ENCODE data around the gene DCD.

Gene DCD

DNA sequence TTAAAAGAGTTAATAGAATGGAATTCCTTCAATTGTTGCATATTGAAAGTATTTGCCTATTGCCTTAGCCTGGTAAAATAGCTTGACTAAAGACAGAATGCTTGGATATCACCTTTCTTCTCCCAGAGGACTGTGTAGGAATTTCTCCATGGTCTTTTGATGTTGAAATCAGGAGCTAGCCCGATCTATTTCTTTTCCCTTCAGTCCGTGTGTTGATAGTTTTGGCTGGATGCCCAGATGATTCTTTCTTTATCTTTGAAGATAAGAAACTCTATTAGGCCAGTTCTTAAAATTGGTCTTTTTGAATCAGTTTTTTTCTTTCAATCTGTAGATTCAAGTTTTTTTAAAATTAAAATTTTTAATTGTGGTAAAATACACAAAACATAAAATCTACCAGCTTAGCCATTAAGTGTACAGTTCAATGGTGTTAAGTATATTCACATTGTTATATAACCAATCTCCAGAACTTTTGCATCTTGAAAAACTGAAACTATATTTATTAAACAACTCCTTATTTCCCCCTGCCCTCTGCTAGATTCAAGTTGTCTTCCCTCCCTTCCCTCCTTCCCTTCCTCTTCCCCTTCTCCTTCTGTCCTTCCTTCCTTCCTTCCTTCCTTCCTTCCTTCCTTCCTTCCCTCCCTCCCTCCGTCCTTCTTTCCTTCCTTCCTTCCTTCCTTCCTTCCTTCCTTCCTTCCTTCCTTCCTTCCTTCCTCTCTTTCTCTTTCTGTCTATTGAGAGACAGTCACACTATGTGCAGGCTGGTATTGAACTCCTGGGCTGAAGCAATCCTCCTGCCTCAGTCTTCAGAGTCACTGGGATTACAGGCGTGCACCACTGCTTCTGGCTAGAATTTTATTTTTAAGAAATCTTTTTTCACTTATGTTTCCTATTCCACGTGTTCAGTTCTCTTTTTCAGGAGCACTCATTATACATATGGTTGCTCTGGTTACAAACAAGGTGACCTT is 23.6 kb downstream of the DCD start:
- Histone ChIP-seq H3K9ac (ENCODE audit: low read length) (no peak overlapping the region), H3K4me2 (ENCODE audit: low read length) (no peak overlapping the region), H3K9me3 (ENCODE audit: low read length) (0 out of 2 replicates have a peak, but pooled peaks cover 5% of the 10 kb centered on the region), H4K20me1 (ENCODE audit: insufficient read depth, low read length) (no peaks in the 10 kb centered on the region), H2AFZ (ENCODE audit: low read length) (no peak overlapping the region), H3K4me1 (ENCODE audit: insufficient read depth, low read length, severe bottlenecking) (no peaks in the 10 kb centered on the region), H3K9me2 (ENCODE audit: low read depth, low read length) (no peaks in the 10 kb centered on the region), H3F3A (ENCODE audit: insufficient read depth, low read length) (no peaks in the 10 kb centered on the region), H3K27ac (ENCODE audit: low read depth, low read length, poor library complexity, severe bottlenecking) (no peak overlapping the region), H3K36me3 (ENCODE audit: insufficient read depth, low read length) (no peaks in the 10 kb centered on the region), H3K79me2 (ENCODE audit: insufficient read depth, low read length) (no peaks in the 10 kb centered on the region), H3K27me3 (ENCODE audit: insufficient read depth, low read length) (no peaks in the 10 kb centered on the region), H3K4me3 (ENCODE audit: low read depth, low read length, poor library complexity, severe bottlenecking) (no peak overlapping the region)
- TF ChIP-seq EZH2 (IDR thresholded peaks at IDR 0.05; ENCODE audit: borderline replicate concordance, low read length): no peak
- TF ChIP-seq, protein P1, sequence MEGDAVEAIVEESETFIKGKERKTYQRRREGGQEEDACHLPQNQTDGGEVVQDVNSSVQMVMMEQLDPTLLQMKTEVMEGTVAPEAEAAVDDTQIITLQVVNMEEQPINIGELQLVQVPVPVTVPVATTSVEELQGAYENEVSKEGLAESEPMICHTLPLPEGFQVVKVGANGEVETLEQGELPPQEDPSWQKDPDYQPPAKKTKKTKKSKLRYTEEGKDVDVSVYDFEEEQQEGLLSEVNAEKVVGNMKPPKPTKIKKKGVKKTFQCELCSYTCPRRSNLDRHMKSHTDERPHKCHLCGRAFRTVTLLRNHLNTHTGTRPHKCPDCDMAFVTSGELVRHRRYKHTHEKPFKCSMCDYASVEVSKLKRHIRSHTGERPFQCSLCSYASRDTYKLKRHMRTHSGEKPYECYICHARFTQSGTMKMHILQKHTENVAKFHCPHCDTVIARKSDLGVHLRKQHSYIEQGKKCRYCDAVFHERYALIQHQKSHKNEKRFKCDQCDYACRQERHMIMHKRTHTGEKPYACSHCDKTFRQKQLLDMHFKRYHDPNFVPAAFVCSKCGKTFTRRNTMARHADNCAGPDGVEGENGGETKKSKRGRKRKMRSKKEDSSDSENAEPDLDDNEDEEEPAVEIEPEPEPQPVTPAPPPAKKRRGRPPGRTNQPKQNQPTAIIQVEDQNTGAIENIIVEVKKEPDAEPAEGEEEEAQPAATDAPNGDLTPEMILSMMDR (IDR thresholded peaks at IDR 0.05; ENCODE audit: low read length): no peak

DNA sequence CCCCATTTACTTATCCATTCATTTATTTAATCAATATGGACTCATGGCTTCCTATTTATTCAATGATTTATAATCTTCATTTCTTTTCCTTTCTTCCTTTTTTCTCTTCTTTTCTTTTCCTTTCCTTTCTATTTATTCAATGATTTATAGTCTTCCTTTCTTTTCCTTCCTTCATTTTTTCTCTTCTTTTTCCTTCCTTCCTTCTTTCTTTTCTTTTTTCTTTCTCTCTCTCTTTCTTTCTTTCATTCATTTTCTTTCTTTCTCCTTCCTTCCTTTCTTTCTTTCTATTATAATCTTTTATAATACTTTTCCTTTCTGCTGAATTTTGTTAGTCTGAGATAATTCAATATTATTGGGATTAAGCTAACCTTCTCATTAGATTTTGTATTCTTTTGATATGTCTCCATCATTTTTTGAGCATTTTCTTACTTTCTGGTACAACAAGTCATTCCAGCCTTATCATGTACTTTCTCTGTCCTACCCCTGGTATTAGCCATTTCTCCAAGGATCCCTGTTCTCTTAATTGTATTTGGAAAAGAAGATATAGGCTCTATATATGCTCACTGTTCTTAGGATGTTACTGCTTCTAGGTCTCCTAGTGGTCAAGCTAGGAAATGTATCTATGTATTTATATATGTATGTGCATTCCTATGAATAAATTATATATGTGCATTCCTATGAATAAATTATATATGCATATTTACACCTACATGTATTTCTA is 25.5 kb downstream of the DCD start:
- Histone ChIP-seq H3K4me3 (ENCODE audit: low read depth, low read length, poor library complexity, severe bottlenecking) (no peak overlapping the region), H3F3A (ENCODE audit: insufficient read depth, low read length) (no peaks in the 10 kb centered on the region), H3K27me3 (ENCODE audit: insufficient read depth, low read length) (no peaks in the 10 kb centered on the region), H2AFZ (ENCODE audit: low read length) (no peak overlapping the region), H3K4me2 (ENCODE audit: low read length) (no peak overlapping the region), H3K27ac (ENCODE audit: low read depth, low read length, poor library complexity, severe bottlenecking) (no peak overlapping the region), H3K79me2 (ENCODE audit: insufficient read depth, low read length) (no peaks in the 10 kb centered on the region), H3K9me2 (ENCODE audit: low read depth, low read length) (no peaks in the 10 kb centered on the region), H3K9ac (ENCODE audit: low read length) (no peak overlapping the region), H3K9me3 (ENCODE audit: low read length) (0 out of 2 replicates have a peak, but pooled peaks cover 3% of the 10 kb centered on the region), H4K20me1 (ENCODE audit: insufficient read depth, low read length) (no peaks in the 10 kb centered on the region), H3K4me1 (ENCODE audit: insufficient read depth, low read length, severe bottlenecking) (no peaks in the 10 kb centered on the region), H3K36me3 (ENCODE audit: insufficient read depth, low read length) (no peaks in the 10 kb centered on the region)
- no peak for TF ChIP-seq EZH2 (IDR thresholded peaks at IDR 0.05; ENCODE audit: borderline replicate concordance, low read length)
- TF ChIP-seq, protein P1 (IDR thresholded peaks at IDR 0.05; ENCODE audit: low read length): peak; percentile 45; the same call in 1 of the 2 replicates

DNA sequence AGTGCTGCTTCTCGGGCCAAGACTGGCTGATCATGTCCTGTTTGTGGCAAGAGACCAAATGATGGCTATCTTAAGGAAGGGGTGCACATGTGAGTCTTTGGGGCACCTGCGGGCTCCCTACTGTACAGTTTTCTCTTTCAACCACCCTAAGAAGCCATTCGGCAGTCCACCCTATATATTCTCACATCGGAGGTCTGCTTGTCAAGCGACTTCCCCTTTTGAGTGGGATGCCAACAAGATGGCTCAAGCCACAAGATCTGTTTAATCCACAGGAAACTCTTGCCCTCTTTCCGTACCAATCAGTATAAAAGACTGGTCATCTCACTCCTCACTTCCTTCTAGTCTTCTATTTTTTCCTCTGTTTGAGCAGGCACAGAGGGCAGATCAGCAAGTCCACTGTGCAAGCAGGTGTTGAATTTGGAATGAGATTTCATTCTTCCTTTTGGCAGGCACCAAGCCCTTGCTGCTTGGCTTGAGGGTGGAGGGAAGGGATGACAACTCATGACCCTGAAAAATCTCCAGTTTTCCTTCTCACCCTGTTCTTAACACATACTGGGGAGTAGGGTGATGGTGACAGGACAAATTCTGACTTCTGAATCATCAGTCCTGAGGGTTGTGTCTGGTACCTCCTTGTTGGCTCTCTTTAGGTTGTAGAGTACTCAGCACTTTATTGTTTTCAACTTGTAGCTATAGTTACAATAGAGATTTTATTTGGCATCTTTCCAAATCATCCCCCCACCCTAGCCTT is 31.1 kb downstream of the DCD start:
- H3K4me1 ChIP-seq (ENCODE audit: insufficient read depth, low read length, severe bottlenecking): no peaks in the 10 kb centered on the region
- TF ChIP-seq EZH2 (IDR thresholded peaks at IDR 0.05; ENCODE audit: borderline replicate concordance, low read length): no peak
- TF ChIP-seq, protein P1 (IDR thresholded peaks at IDR 0.05; ENCODE audit: low read length): no peak
- H3K4me2 ChIP-seq (ENCODE audit: low read length): no peak overlapping the region
- no peak overlapping the region for H3K4me3 ChIP-seq (ENCODE audit: low read depth, low read length, poor library complexity, severe bottlenecking)
- no peaks in the 10 kb centered on the region for H3F3A ChIP-seq (ENCODE audit: insufficient read depth, low read length)
- H3K27me3 ChIP-seq (ENCODE audit: insufficient read depth, low read length): peaks cover 3% of the 10 kb centered on the region; the same call in 1 of the 2 replicates
- H3K27ac ChIP-seq (ENCODE audit: low read depth, low read length, poor library complexity, severe bottlenecking): no peak overlapping the region
- no peaks in the 10 kb centered on the region for H3K36me3 ChIP-seq (ENCODE audit: insufficient read depth, low read length)
- H4K20me1 ChIP-seq (ENCODE audit: insufficient read depth, low read length): no peaks in the 10 kb centered on the region
- no peak overlapping the region for H3K9ac ChIP-seq (ENCODE audit: low read length)
- H3K79me2 ChIP-seq (ENCODE audit: insufficient read depth, low read length): no peaks in the 10 kb centered on the region
- no peaks in the 10 kb centered on the region for H3K9me2 ChIP-seq (ENCODE audit: low read depth, low read length)
- no peaks in the 10 kb centered on the region for H3K9me3 ChIP-seq (ENCODE audit: low read length)
- no peak overlapping the region for H2AFZ ChIP-seq (ENCODE audit: low read length)

Data from OCI-LY1 (cell line).